ENCODE measurements around the gene CEACAM18. TPM values are rescaled to one million over a fixed set of nuclear protein-coding genes. Genes with fewer than 3 reads are reported as not detected.
A peak's percentile ranks its signal among the peaks of the same experiment; 100 is the strongest.
"Not testable (repeated sequence)": the region's sequence is repeated elsewhere in the genome, so short reads cannot be mapped to it uniquely, and the experiment has no call there.

CEACAM18 gene
- polyA plus RNA-seq, 5 donors = not detected

- no peak for DNase-seq
These were observed 16.6 kb upstream of the CEACAM18 start for GRCh38 chr19:51461723-51462161.

GRCh38 chr19:51462276-51462675, 16.1 kb upstream of the CEACAM18 start:
- no peak for DNase-seq

GRCh38 chr19:51462681-51463080, 15.7 kb upstream of the CEACAM18 start:
- DNase-seq = no peak

- not testable (repeated sequence) for DNase-seq
These were observed 14.3 kb upstream of the CEACAM18 start for GRCh38 chr19:51463976-51464581.

GRCh38 chr19:51466723-51467122, 11.6 kb upstream of the CEACAM18 start:
- DNase-seq = no peak

GRCh38 chr19:51467864-51468544, 10.3 kb upstream of the CEACAM18 start:
- DNase-seq = no peak

GRCh38 chr19:51468545-51468920, 9.8 kb upstream of the CEACAM18 start:
- DNase-seq = no peak

GRCh38 chr19:51469162-51469561, 9.2 kb upstream of the CEACAM18 start:
- DNase-seq = no peak

- DNase-seq = no peak
These were observed 8.7 kb upstream of the CEACAM18 start for GRCh38 chr19:51469629-51470028.

GRCh38 chr19:51470966-51471365, 7.4 kb upstream of the CEACAM18 start:
- no peak for DNase-seq

- no peak for DNase-seq
These were observed 6.8 kb upstream of the CEACAM18 start for GRCh38 chr19:51471527-51471926.

- no peak for DNase-seq
These were observed 5.7 kb upstream of the CEACAM18 start for GRCh38 chr19:51472607-51473006.

- peak; percentile 28 to 45 for DNase-seq
These were observed 5.2 kb upstream of the CEACAM18 start for GRCh38 chr19:51473009-51473707.

GRCh38 chr19:51476164-51476563, 2.2 kb upstream of the CEACAM18 start:
- no peak for DNase-seq

GRCh38 chr19:51477344-51477743, 995 bp upstream of the CEACAM18 start:
- DNase-seq = no peak

- DNase-seq = no peak
These were observed 1.4 kb downstream of the CEACAM18 start for GRCh38 chr19:51479531-51480331.

GRCh38 chr19:51480590-51480989, 2.3 kb downstream of the CEACAM18 start:
- DNase-seq = peak; percentile 3 to 14

- no peak for DNase-seq
These were observed 7.8 kb downstream of the CEACAM18 start for GRCh38 chr19:51485960-51486660.

- no peak for DNase-seq
These were observed 10.2 kb downstream of the CEACAM18 start for GRCh38 chr19:51488491-51488890.

GRCh38 chr19:51489113-51489512, 10.8 kb downstream of the CEACAM18 start:
- no peak for DNase-seq

GRCh38 chr19:51490676-51491075, 12.3 kb downstream of the CEACAM18 start:
- DNase-seq = no peak

GRCh38 chr19:51491586-51491985, 13.2 kb downstream of the CEACAM18 start:
- no peak for DNase-seq
